NCI-H1930 (cell line): ENCODE data around the gene NTHL1.

Experiments
- DNase-seq, 2 experiments: peaks; one replicate each; lab custom pipeline; 2025; lab: John Stamatoyannopoulos, UW

NTHL1 gene

GRCh38 chr16:2083876-2084780, 36.5 kb upstream of the NTHL1 start:
- DNase-seq = no peak

- no peak for DNase-seq
These were observed 35.8 kb upstream of the NTHL1 start for GRCh38 chr16:2083409-2083808.

GRCh38 chr16:2082983-2083364, 35.3 kb upstream of the NTHL1 start:
- no peak for DNase-seq

- no peak for DNase-seq
These were observed 34.7 kb upstream of the NTHL1 start for GRCh38 chr16:2082171-2082982.

DNA sequence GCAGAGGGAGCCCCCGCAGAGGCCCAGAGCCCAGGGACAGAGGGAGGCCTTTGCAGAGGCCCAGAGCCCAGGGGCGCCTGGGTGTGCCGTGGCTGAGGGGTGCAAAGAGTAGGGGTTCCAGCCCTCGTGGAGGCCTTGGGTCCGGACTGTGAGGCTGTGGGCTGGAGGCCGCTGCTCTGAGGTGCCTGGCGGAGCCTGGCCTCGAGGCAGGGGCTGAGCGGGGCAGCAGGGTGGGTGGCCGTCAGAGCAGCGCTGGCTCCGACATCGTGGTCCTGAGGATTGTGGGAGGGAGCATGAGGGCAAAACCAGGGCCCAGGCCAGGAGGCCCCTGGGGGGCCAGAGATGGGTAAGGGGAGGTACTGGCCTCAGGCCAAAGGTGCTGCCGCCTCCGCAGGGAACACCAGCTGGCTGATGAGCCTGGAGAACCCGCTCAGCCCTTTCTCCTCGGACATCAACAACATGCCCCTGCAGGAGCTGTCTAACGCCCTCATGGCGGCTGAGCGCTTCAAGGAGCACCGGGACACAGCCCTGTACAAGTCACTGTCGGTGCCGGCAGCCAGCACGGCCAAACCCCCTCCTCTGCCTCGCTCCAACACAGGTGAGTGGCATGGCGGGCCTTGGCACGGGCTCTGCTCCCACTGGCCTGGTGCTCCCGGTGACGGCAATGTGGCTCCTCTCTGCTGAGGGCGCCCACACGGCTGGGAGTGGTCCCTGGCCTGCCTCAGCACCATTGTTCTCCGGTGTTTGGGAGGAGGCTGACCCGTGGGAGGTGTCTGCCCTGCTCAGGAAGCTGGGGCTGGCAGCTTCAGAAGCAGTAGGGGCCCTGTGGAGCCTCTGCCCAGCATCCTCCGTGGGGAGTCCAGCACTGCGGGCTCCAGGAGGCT, 33.8 kb upstream of the NTHL1 start:
- no peak for DNase-seq

- DNase-seq = no peak
These were observed 32.4 kb upstream of the NTHL1 start for GRCh38 chr16:2079991-2080390.

- no peak for DNase-seq
These were observed 31.7 kb upstream of the NTHL1 start for GRCh38 chr16:2079311-2079800.

- no peak for DNase-seq
These were observed 31.1 kb upstream of the NTHL1 start for GRCh38 chr16:2078691-2079090.

- no peak for DNase-seq
These were observed 30.5 kb upstream of the NTHL1 start for GRCh38 chr16:2078096-2078495.

GRCh38 chr16:2077696-2078095, 30.1 kb upstream of the NTHL1 start:
- DNase-seq = no peak

DNA sequence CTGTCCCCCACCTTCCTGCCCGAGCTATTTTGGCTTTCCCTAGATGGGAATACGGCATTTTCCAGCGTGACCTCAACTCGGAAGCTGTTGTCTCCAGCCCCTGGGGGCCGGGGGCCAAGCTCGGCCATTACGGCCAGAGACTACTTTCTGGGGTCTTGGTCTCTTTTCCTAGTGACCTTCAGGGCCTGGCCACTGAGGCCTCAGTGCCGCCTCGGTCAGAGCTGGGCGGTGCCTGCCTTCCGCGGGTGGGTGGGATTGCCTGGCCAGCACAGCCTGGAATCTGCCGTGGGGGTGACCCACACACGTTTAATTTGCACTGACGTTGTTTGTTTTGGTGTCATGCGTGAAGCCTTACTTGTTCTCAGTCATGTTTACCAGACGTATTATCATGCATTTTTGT, 29.4 kb upstream of the NTHL1 start:
- DNase-seq = no peak

- no peak for DNase-seq
These were observed 28.6 kb upstream of the NTHL1 start for GRCh38 chr16:2076072-2076865.

- no peak for DNase-seq
These were observed 28.0 kb upstream of the NTHL1 start for GRCh38 chr16:2075631-2076030.

DNA sequence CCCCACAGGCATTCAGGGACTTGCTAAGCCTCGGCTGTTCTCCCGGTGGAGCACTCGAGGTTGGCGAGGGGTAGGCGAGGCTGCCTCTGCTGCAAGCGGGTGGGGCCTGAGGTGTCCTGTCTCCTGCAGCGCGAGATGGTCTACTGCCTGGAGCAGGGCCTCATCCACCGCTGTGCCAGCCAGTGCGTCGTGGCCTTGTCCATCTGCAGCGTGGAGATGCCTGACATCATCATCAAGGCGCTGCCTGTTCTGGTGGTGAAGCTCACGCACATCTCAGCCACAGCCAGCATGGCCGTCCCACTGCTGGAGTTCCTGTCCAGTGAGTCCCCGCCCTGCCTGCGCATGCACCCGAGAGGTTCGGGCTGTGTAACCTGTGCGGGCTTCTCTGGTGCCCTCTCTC, 26.4 kb upstream of the NTHL1 start:
- no peak for DNase-seq

DNA sequence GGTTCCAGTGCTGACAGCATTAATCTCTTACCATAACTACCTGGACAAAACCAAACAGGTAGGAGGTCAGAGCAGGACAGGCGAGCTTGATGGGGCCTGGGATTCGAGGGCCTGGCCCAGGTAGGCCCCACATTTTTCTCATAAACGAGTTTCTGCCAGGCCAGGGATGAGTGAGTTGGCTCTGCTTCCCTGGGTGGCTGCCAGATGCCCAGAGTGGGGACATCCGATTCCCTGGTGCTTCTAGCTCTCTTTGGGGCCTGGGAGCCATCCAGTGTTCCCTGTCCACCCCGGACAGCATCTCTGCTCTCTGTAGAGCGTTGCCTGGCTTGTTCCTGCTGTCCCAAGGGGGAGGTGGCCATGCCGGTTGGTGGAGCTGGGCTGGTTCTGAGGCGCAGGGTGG, 25.3 kb upstream of the NTHL1 start:
- no peak for DNase-seq

DNA sequence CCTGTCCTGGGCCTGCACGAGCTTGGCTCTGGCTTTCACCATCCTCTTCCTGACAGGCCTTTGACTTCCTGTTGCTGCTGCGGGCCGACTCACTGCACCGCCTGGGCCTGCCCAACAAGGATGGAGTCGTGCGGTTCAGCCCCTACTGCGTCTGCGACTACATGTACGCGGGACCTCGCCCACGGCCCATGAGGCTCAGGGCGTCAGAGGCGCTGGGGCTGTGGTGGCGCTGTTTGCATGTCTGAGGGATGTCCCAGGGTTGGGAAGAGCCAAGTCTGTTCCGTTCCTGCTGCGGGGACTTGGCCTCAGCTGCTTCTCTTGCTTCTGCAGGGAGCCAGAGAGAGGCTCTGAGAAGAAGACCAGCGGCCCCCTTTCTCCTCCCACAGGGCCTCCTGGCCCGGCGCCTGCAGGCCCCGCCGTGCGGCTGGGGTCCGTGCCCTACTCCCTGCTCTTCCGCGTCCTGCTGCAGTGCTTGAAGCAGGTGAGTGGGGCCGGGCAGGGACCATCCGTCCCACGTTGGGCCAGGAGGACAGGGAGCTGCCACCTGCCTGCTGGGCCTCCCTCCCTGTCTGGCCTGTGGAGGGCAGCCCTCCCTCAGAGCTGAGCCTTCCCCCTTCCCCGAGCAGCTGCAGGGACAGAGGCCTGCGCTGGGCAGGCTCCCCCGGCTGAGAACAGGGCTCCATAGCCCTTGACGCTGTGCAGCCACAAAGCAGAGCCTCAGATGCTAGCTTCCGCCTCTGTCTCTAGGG, 24.0 kb upstream of the NTHL1 start:
- no peak for DNase-seq

DNA sequence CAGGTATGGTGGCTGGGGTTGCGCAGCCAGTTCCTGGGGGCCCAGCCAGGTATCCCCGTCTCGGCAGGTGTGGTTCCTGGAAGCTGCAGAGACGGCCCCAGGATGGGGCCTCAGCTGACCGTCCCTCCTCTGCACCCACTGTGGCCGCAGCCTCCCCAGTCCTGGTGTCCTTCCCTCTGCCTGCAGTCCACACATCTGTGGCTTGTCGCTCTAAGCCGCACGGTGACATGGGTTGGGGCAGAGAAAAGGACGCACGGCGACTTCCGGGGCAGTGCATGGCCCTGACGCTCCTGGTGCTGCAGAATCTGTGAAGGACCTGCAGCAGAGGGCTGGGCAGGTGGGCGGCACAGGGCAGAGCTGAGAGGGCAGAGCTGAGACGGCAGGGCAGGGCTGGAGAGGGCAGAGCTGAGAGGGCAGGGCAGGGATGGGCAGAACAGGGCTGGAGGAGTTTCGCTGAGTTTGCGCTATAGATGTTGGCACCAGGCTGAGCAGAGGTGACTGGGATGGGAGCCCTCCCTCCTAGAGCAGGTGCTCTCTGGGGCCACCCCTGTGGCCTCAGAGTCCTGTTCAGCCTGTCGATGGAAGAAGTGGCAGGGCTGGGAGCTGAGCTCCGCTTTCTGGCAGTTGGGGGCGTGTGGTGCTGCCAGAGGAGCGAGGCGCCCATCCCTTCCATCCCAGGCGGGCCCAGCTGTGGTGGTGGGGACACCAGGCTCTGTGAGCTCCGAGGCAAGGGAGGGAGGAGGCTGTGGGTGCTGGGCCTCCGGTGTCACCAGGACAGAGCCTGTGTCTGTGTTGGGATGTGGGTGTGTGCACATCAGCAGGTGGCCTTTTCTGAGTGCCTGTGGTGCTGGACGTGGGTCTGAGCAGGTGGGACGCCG, 23.2 kb upstream of the NTHL1 start:
- DNase-seq = no peak

- no peak for DNase-seq
These were observed 18.5 kb upstream of the NTHL1 start for GRCh38 chr16:2066139-2066538.

- DNase-seq = no peak
These were observed 16.8 kb upstream of the NTHL1 start for GRCh38 chr16:2064368-2064945.
